HepG2 (cell line): Measurements from ENCODE around the gene ST6GALNAC4. TPM values are rescaled to one million over a fixed set of nuclear protein-coding genes. Genes with fewer than 3 reads are reported as not detected.

ENCODE experiments used
- AFF4 ChIP-seq: sonication (generic); formaldehyde crosslinking; IDR thresholded peaks from 2 replicates; pipeline ENCODE4 v1.4.0; 2020; ENCODE audit warnings: missing genetic modification reagents
- ASH2L ChIP-seq: fragments of 300-600, 200-600 bp; sonication (generic); IDR thresholded peaks from 2 replicates; pipeline ENCODE4 v1.7.0; 2017; ENCODE audit warnings: low read depth, mild to moderate bottlenecking, moderate library complexity, mixed read lengths, low read length; ENCODE audit not compliant: insufficient read length
- ATF4 ChIP-seq, 2 experiments: fragments of 450-650 bp in 1 of 2; sonication (generic) in 1 of 2; formaldehyde crosslinking; IDR thresholded peaks; 2 replicates each; pipeline versions ENCODE4 v1.5.0 to v1.8.0; 2020 to 2022; ENCODE audit warnings: mild to moderate bottlenecking in 1 of 2, missing genetic modification reagents in 1 of 2
- CCDC6 ChIP-seq: sonication (generic); formaldehyde crosslinking; IDR thresholded peaks from 2 replicates; pipeline ENCODE4 v1.8.1; 2022; ENCODE audit warnings: mild to moderate bottlenecking, missing genetic modification reagents, moderate library complexity
- IKZF5 ChIP-seq: IDR thresholded peaks from 2 replicates; pipeline ENCODE4 v1.6.1; 2018; ENCODE audit warnings: missing genetic modification reagents, mild to moderate bottlenecking, missing compliant biosample characterization
- KAT8 ChIP-seq: IDR thresholded peaks from 2 replicates; pipeline ENCODE4 v1.6.1; 2016; ENCODE audit warnings: missing genetic modification reagents, missing compliant biosample characterization
- MTF2 ChIP-seq: sonication (generic); formaldehyde crosslinking; IDR thresholded peaks from 2 replicates; pipeline ENCODE4 v1.5.0; 2020; ENCODE audit warnings: missing genetic modification reagents, borderline replicate concordance
- PRDM15 ChIP-seq: sonication (generic); formaldehyde crosslinking; IDR thresholded peaks from 2 replicates; pipeline ENCODE4 v1.4.0; 2020; ENCODE audit warnings: missing genetic modification reagents
- RBM39 ChIP-seq: fragments of 200-400 bp; formaldehyde crosslinking; IDR thresholded peaks from one replicate; pipeline ENCODE4 v1.6.1; 2018; ENCODE audit warnings: antibody characterized with exemption, mild to moderate bottlenecking, low read depth, low read length; ENCODE audit not compliant: poor library complexity, severe bottlenecking
- REL ChIP-seq: sonication (generic); formaldehyde crosslinking; conservative IDR thresholded peaks from 2 replicates; pipeline ENCODE4 v1.8.0; 2022; ENCODE audit warnings: mild to moderate bottlenecking, missing genetic modification reagents, moderate library complexity
- REPIN1 ChIP-seq: sonication (generic); formaldehyde crosslinking; IDR thresholded peaks from 2 replicates; pipeline ENCODE4 v1.8.0; 2022; ENCODE audit warnings: missing genetic modification reagents, low read depth, mild to moderate bottlenecking, borderline replicate concordance
- SRF ChIP-seq: IDR thresholded peaks from 2 replicates; pipeline ENCODE4 v1.6.1; 2011; ENCODE audit warnings: mild to moderate bottlenecking, low read depth, low read length, moderate library complexity
- TIGD3 ChIP-seq: sonication (generic); formaldehyde crosslinking; IDR thresholded peaks from 2 replicates; pipeline ENCODE4 v1.5.1; 2020; ENCODE audit warnings: mild to moderate bottlenecking, missing genetic modification reagents, borderline replicate concordance
- U2AF2 ChIP-seq: fragments of 200-400 bp; formaldehyde crosslinking; IDR thresholded peaks from 2 replicates; pipeline ENCODE4 v1.6.1; 2017; ENCODE audit warnings: low read depth, mild to moderate bottlenecking, low read length
- ZBTB21 ChIP-seq: sonication (generic); formaldehyde crosslinking; IDR thresholded peaks from 2 replicates; pipeline ENCODE4 v1.4.0; 2020; ENCODE audit warnings: missing genetic modification reagents
- ZNF256 ChIP-seq: sonication (generic); formaldehyde crosslinking; conservative IDR thresholded peaks from 2 replicates; pipeline ENCODE4 v1.4.0; 2020; ENCODE audit warnings: missing genetic modification reagents
- ZNF484 ChIP-seq: sonication (generic); formaldehyde crosslinking; IDR thresholded peaks from 2 replicates; pipeline ENCODE4 v1.5.1; 2020; ENCODE audit warnings: mild to moderate bottlenecking, low read depth, missing genetic modification reagents, borderline replicate concordance
- ZNF557 ChIP-seq: sonication (generic); formaldehyde crosslinking; IDR thresholded peaks from 2 replicates; pipeline ENCODE4 v1.4.0; 2020; ENCODE audit warnings: missing genetic modification reagents
- polyA plus RNA-seq, 8 experiments: library from polyadenylated mRNA; depleted of rRNA in 3 of 8; stranded (reverse) in 7 of 8; unstranded in 1 of 8; fragments of >200 nt; fragmentation: Illumina TruSeq in 4 of 8; extraction: Trizol in 4 of 8; gene quantifications; 2 replicates each; pipeline versions ENCODE4 v1.2.1 to v1.2.3, GENCODE V29; 2011 to 2016; ENCODE audit warnings: low read depth in 4 of 8, missing spikeins in 1 of 8, mixed read lengths in 1 of 8; ENCODE audit not compliant: insufficient read depth in 1 of 8
- total RNA-seq, 5 experiments: library from RNA; depleted of rRNA; stranded (reverse); fragments of >200 nt; fragmentation: Illumina TruSeq; extraction: Trizol; gene quantifications; 2 replicates each; pipeline ENCODE4 v1.2.3, GENCODE V29; 2016; ENCODE audit warnings: low read depth in 1 of 5

The ST6GALNAC4 gene
- total and polyA plus RNA-seq, 2 of the 13 experiments (the other 11 are each of a cell fraction or from before 2014, with no cell fraction given), result 18.8 to 27.7 TPM

GRCh38 chr9:127943731-127944144, 26.9 kb upstream of the ST6GALNAC4 start (continued):
- TF ChIP-seq PRDM15 (no peak), TIGD3 (CRISPR knock-in tag) (no peak), IKZF5 (CRISPR knock-in tag) (no peak), U2AF2 (no peak), MTF2 (no peak), CCDC6 (CRISPR knock-in tag) (no peak), AFF4 (no peak), SRF (no peak), ZBTB21 (CRISPR knock-in tag) (no peak), REL (CRISPR knock-in tag) (no peak), RBM39 (no peak), KAT8 (no peak), ZNF484 (no peak), ZNF557 (no peak), ATF4 (CRISPR knock-in tag; IDR thresholded peaks at IDR 0.05) (no peak), ASH2L (no peak), REPIN1 (CRISPR knock-in tag) (no peak), ZNF256 (no peak)
